CD4-positive, CD25-positive, alpha-beta regulatory T cell (primary cell): ENCODE data around the gene ZNF316. TPM values are rescaled to one million over a fixed set of nuclear protein-coding genes. Genes with fewer than 3 reads are reported as not detected.

Experiments used
- ATAC-seq, 2 donors: fragments of 150-1000 bp; cut with Tn5 transposase; one replicate each; pipeline ENCODE4 v1.10.0; 2021; ENCODE audit warnings: low read depth in 2 of 2, moderate number of reproducible peaks in 2 of 2, moderate library complexity in 1 of 2
- DNase-seq, 3 donors: peaks; one replicate each; pipeline versions ENCODE4 v3.0.0 to v3.0.0-alpha.2; 2012 to 2022; ENCODE audit warnings: mixed read lengths in 1 of 3
- H3K27ac ChIP-seq: one replicate; pipeline ENCODE4 v1.7.0; 2013; ENCODE audit warnings: mild to moderate bottlenecking, low read length; ENCODE audit not compliant: insufficient read depth, poor library complexity, severe bottlenecking
- H3K27me3 ChIP-seq: one replicate; pipeline ENCODE4 v1.7.0; 2013; ENCODE audit warnings: low read length; ENCODE audit not compliant: control insufficient read depth, insufficient read depth
- H3K36me3 ChIP-seq: one replicate; pipeline ENCODE4 v1.7.0; 2013; ENCODE audit warnings: mild to moderate bottlenecking, low read length, moderate library complexity; ENCODE audit not compliant: control insufficient read depth, insufficient read depth
- H3K4me1 ChIP-seq: 2 replicates; pipeline ENCODE4 v1.7.0; 2013; ENCODE audit warnings: mild to moderate bottlenecking, low read length; ENCODE audit not compliant: insufficient read depth, control insufficient read depth, poor library complexity, severe bottlenecking
- H3K4me3 ChIP-seq: one replicate; pipeline ENCODE4 v1.7.0; 2013; ENCODE audit warnings: low read depth, mild to moderate bottlenecking, low read length, moderate library complexity
- H3K9me3 ChIP-seq, 2 experiments: 1 replicate in 1 of 2; 2 replicates in 1 of 2; pipeline ENCODE4 v1.7.0; 2013; ENCODE audit warnings: low read length in 2 of 2, mild to moderate bottlenecking in 1 of 2, moderate library complexity in 1 of 2; ENCODE audit not compliant: control insufficient read depth in 2 of 2
- H3K27ac Mint-ChIP-seq, 3 donors: one replicate each; pipeline ENCODE4 v1.8.0; 2020 to 2022; ENCODE audit warnings: mild to moderate bottlenecking in 3 of 3, mixed read lengths in 3 of 3, moderate library complexity in 2 of 3
- H3K27me3 Mint-ChIP-seq: one replicate; pipeline ENCODE4 v1.8.0; 2022; ENCODE audit warnings: mild to moderate bottlenecking, mixed read lengths
- H3K36me3 Mint-ChIP-seq: one replicate; pipeline ENCODE4 v1.8.0; 2020; ENCODE audit warnings: mixed read lengths
- H3K4me1 Mint-ChIP-seq, 4 donors: one replicate each; pipeline ENCODE4 v1.8.0; 2020 to 2022; ENCODE audit warnings: mixed read lengths in 4 of 4, mild to moderate bottlenecking in 1 of 4
- H3K4me3 Mint-ChIP-seq, 4 donors: one replicate each; pipeline ENCODE4 v1.8.0; 2020 to 2022; ENCODE audit warnings: mild to moderate bottlenecking in 4 of 4, mixed read lengths in 4 of 4, moderate library complexity in 3 of 4
- H3K9me3 Mint-ChIP-seq, 7 donors: one replicate each; pipeline ENCODE4 v1.8.0; 2020 to 2022; ENCODE audit warnings: mixed read lengths in 7 of 7, mild to moderate bottlenecking in 3 of 7, moderate library complexity in 2 of 7
- polyA plus RNA-seq, 4 donors: library from polyadenylated mRNA; unstranded; fragments of 300-500 nt; fragmentation: Illumina TruSeq; gene quantifications; one replicate each; pipeline ENCODE4 v1.2.3, GENCODE V29; 2021
- total RNA-seq: library from RNA; stranded (reverse); gene quantifications from one replicate; pipeline ENCODE4 v1.2.3, GENCODE V29; 2022

Gene ZNF316
- total and polyA plus RNA-seq, 5 donors from 2014 or later = 0.81 to 51.6 (median 1.1) TPM

GRCh38 chr7:6649241-6649961, 12.3 kb downstream of the ZNF316 start:
- ATAC-seq (no peak), DNase-seq (no peak)
- Histone ChIP-seq H3K36me3 (peaks cover 62% of the 10 kb centered on the region), H3K9me3 (peaks cover 0 to 11% of the 10 kb centered on the region in 2 experiments), H3K27ac (no peak overlapping the region), H3K4me3 (no peak overlapping the region), H3K27me3 (no peaks in the 10 kb centered on the region), H3K4me1 (no peaks in the 10 kb centered on the region)
- Mint-ChIP-seq H3K4me1 (peaks cover 0 to 4% (median under 1%) of the 10 kb centered on the region in 4 donors), H3K9me3 (peaks cover 0 to 5% (median 0%) of the 10 kb centered on the region in 7 donors), H3K27me3 (no peaks in the 10 kb centered on the region), H3K36me3 (peaks cover 19% of the 10 kb centered on the region), H3K4me3 (no peak overlapping the region), H3K27ac (no peak overlapping the region)

GRCh38 chr7:6650086-6650485, 13.0 kb downstream of the ZNF316 start:
- ATAC-seq (no peak), DNase-seq (no peak)
- Histone ChIP-seq H3K36me3 (peaks cover 57% of the 10 kb centered on the region), H3K27ac (no peak overlapping the region), H3K27me3 (no peaks in the 10 kb centered on the region), H3K9me3 (peaks cover 0 to 11% of the 10 kb centered on the region in 2 experiments), H3K4me1 (no peaks in the 10 kb centered on the region), H3K4me3 (no peak overlapping the region)
- no peak overlapping the region for H3K4me3 Mint-ChIP-seq
- peaks cover 0 to 5% (median 0%) of the 10 kb centered on the region in 7 donors for H3K9me3 Mint-ChIP-seq
- H3K27ac Mint-ChIP-seq = no peak overlapping the region
- no peaks in the 10 kb centered on the region for H3K27me3 Mint-ChIP-seq
- peaks cover 23% of the 10 kb centered on the region for H3K36me3 Mint-ChIP-seq
- peaks cover 0 to 4% (median under 1%) of the 10 kb centered on the region in 4 donors for H3K4me1 Mint-ChIP-seq

- Mint-ChIP-seq H3K4me1 (peaks cover 0 to 4% (median under 1%) of the 10 kb centered on the region in 4 donors), H3K9me3 (peaks cover 0 to 5% (median 0%) of the 10 kb centered on the region in 7 donors), H3K4me3 (no peak overlapping the region), H3K36me3 (peaks cover 26% of the 10 kb centered on the region), H3K27me3 (no peaks in the 10 kb centered on the region), H3K27ac (no peak overlapping the region)
- Histone ChIP-seq H3K9me3 (peaks cover 0 to 11% of the 10 kb centered on the region in 2 experiments), H3K27ac (no peak overlapping the region), H3K4me3 (no peak overlapping the region), H3K27me3 (no peaks in the 10 kb centered on the region), H3K36me3 (peaks cover 60% of the 10 kb centered on the region), H3K4me1 (no peaks in the 10 kb centered on the region)
- no peak for DNase-seq
- ATAC-seq = no peak
These were observed 13.4 kb downstream of the ZNF316 start for GRCh38 chr7:6650521-6651011.

GRCh38 chr7:6651851-6652445, 14.8 kb downstream of the ZNF316 start:
- no peak for ATAC-seq

GRCh38 chr7:6652446-6653011, 15.4 kb downstream of the ZNF316 start:
- H3K36me3 ChIP-seq = peaks cover 46% of the 10 kb centered on the region
- H3K27ac ChIP-seq = no peak overlapping the region
- ATAC-seq = no peak
- no peak overlapping the region for H3K27ac Mint-ChIP-seq
- no peak for DNase-seq
- no peak overlapping the region for H3K4me3 Mint-ChIP-seq
- H3K4me3 ChIP-seq = no peak overlapping the region
- no peaks in the 10 kb centered on the region for H3K4me1 Mint-ChIP-seq
- no peaks in the 10 kb centered on the region for H3K27me3 Mint-ChIP-seq
- peaks cover 0 to 5% (median 0%) of the 10 kb centered on the region in 7 donors for H3K9me3 Mint-ChIP-seq
- no peaks in the 10 kb centered on the region for H3K4me1 ChIP-seq
- peaks cover 0 to 11% of the 10 kb centered on the region in 2 experiments for H3K9me3 ChIP-seq
- H3K27me3 ChIP-seq = no peaks in the 10 kb centered on the region
- H3K36me3 Mint-ChIP-seq = peaks cover 21% of the 10 kb centered on the region

More at GRCh38 chr7:6651851-6652445, 14.8 kb downstream of the ZNF316 start:
- peaks cover 50% of the 10 kb centered on the region for H3K36me3 ChIP-seq
- H3K4me3 ChIP-seq = no peak overlapping the region
- H3K9me3 ChIP-seq = peaks cover 0 to 11% of the 10 kb centered on the region in 2 experiments
- Mint-ChIP-seq H3K36me3 (peaks cover 22% of the 10 kb centered on the region), H3K27ac (no peak overlapping the region), H3K9me3 (peaks cover 0 to 5% (median 0%) of the 10 kb centered on the region in 7 donors), H3K27me3 (no peaks in the 10 kb centered on the region), H3K4me3 (no peak overlapping the region), H3K4me1 (peaks cover 0 to 2% (median under 1%) of the 10 kb centered on the region in 4 donors)
- no peak for DNase-seq
- H3K27me3 ChIP-seq = no peaks in the 10 kb centered on the region
- no peaks in the 10 kb centered on the region for H3K4me1 ChIP-seq
- H3K27ac ChIP-seq = no peak overlapping the region

- Mint-ChIP-seq H3K27ac (no peak overlapping the region), H3K36me3 (peaks cover 21% of the 10 kb centered on the region), H3K9me3 (peaks cover 0 to 5% (median 0%) of the 10 kb centered on the region in 7 donors), H3K27me3 (no peaks in the 10 kb centered on the region), H3K4me3 (no peak overlapping the region), H3K4me1 (no peaks in the 10 kb centered on the region)
- ATAC-seq (no peak), DNase-seq (no peak)
- no peaks in the 10 kb centered on the region for H3K27me3 ChIP-seq
- no peak overlapping the region for H3K4me3 ChIP-seq
- peaks cover 41% of the 10 kb centered on the region for H3K36me3 ChIP-seq
- no peaks in the 10 kb centered on the region for H3K4me1 ChIP-seq
- no peak overlapping the region for H3K27ac ChIP-seq
- H3K9me3 ChIP-seq = peaks cover 0 to 11% of the 10 kb centered on the region in 2 experiments
These were observed 16.2 kb downstream of the ZNF316 start for GRCh38 chr7:6653071-6654003.
